SK-N-SH (cell line): ENCODE data around the gene PPP5C.

Experiments
- CTCF ChIP-seq: fragments of 200-600 bp; sonication (generic); IDR thresholded peaks from 2 replicates; pipeline ENCODE4 v1.6.1; 2017; ENCODE audit warnings: antibody characterized with exemption, mild to moderate bottlenecking, moderate library complexity
- EP300 ChIP-seq, 2 experiments: IDR thresholded peaks; 2 replicates each; pipeline versions ENCODE4 v1.4.0 to v1.6.1; 2012; ENCODE audit warnings: borderline replicate concordance in 1 of 2, low read depth in 1 of 2, low read length in 1 of 2
- EZH2phosphoT487 ChIP-seq: fragments of 200-600 bp; sonication (generic); IDR thresholded peaks from 2 replicates; pipeline ENCODE4 v1.6.1; 2017; ENCODE audit warnings: low read depth, mixed run types, mild to moderate bottlenecking, antibody characterized with exemption, moderate library complexity, borderline replicate concordance
- JUND ChIP-seq: IDR thresholded peaks from 2 replicates; pipeline ENCODE4 v1.4.0; 2012
- NRF1 ChIP-seq: IDR thresholded peaks from 2 replicates; pipeline ENCODE4 v1.6.1; 2012; ENCODE audit warnings: low read depth, mild to moderate bottlenecking, low read length
- POLR2AphosphoS5 ChIP-seq: IDR thresholded peaks from 2 replicates; pipeline ENCODE4 v1.6.1; 2012; ENCODE audit warnings: low read depth, low read length
- RAD21 ChIP-seq: IDR thresholded peaks from 2 replicates; pipeline ENCODE4 v1.6.1; 2012; ENCODE audit warnings: mild to moderate bottlenecking, low read length
- RFX5 ChIP-seq: IDR thresholded peaks from 2 replicates; pipeline ENCODE4 v1.6.1; 2012; ENCODE audit warnings: mild to moderate bottlenecking, improper control_type of control experiment, low read length
- SIN3A ChIP-seq: IDR thresholded peaks from 2 replicates; pipeline ENCODE4 v1.6.1; 2012; ENCODE audit warnings: low read depth, mild to moderate bottlenecking, low read length, moderate library complexity, borderline replicate concordance
- USF1 ChIP-seq: IDR thresholded peaks from 2 replicates; pipeline ENCODE4 v1.4.0; 2012; ENCODE audit warnings: low read depth, borderline replicate concordance
- USF2 ChIP-seq: fragments of 150-350 bp; IDR thresholded peaks from 2 replicates; pipeline ENCODE4 v1.6.1; 2017; ENCODE audit warnings: antibody characterized with exemption, low read length, low read depth, borderline replicate concordance

GRCh38 chr19:46298479-46299003, 48.3 kb upstream of the PPP5C start:
- TF ChIP-seq CTCF: no peak
- no peak for TF ChIP-seq RAD21
- TF ChIP-seq SIN3A: no peak
- no peak for TF ChIP-seq POLR2AphosphoS5
- TF ChIP-seq EP300 (IDR thresholded peaks at IDR 0.05; ENCODE audit: borderline replicate concordance in 1 of 2, low read depth in 1 of 2, low read length in 1 of 2): no peak
- no peak for TF ChIP-seq NRF1
- no peak for TF ChIP-seq JUND
- TF ChIP-seq USF2: no peak
- no peak for TF ChIP-seq RFX5
- TF ChIP-seq EZH2phosphoT487: no peak
- TF ChIP-seq USF1: no peak
